Neural cell (in vitro differentiated cells): Measurements from ENCODE around the gene SAMMSON.

Source experiments
- CTCF ChIP-seq: fragments of 450-650 bp; IDR thresholded peaks from 2 replicates; pipeline ENCODE4 v1.5.1; 2014; ENCODE audit warnings: antibody characterized with exemption, mild to moderate bottlenecking, moderate library complexity; ENCODE audit not compliant: poor library complexity, severe bottlenecking
- RAD21 ChIP-seq: fragments of 450-650 bp; conservative IDR thresholded peaks from 2 replicates; pipeline ENCODE4 v1.6.1; 2014; ENCODE audit warnings: antibody characterized with exemption, mild to moderate bottlenecking, moderate library complexity

- TF ChIP-seq CTCF, result no peak
- no peak for TF ChIP-seq RAD21
Measured at GRCh38 chr3:70110066-70110465, 110.5 kb downstream of the SAMMSON start.
